HepG2 (cell line): Measurements from ENCODE around the gene GJB4. TPM values are rescaled to one million over a fixed set of nuclear protein-coding genes. Genes with fewer than 3 reads are reported as not detected.

Source experiments
- ATAC-seq: fragments of 200-7000 bp; cut with Tn5 transposase; 3 replicates; pipeline ENCODE4 v1.9.1; 2020; ENCODE audit warnings: mild to moderate bottlenecking, moderate library complexity
- BruUV-seq: library from RNA; stranded (reverse); fragments of 400-500 nt; replicated peaks from 2 replicates; lab custom pipeline; 2021; lab: Mats Ljungman, UMichigan
- CTCF ChIA-PET: fragments of 300-600 bp; formaldehyde crosslinking; extraction: SDS; loops from one replicate; lab custom pipeline; 2021; ENCODE audit warnings: low total read pairs, inconsistent platforms, low intra/inter-chr PET ratio; lab: Yijun Ruan, JAX
- POLR2A ChIA-PET: fragments of 350-600 bp; sonication (Branson Sonifier 250); formaldehyde crosslinking; loops from one replicate; lab custom pipeline; 2020; ENCODE audit warnings: antibody characterized with exemption, inconsistent platforms; lab: Yijun Ruan, JAX
- DNase-seq: peaks from one replicate; pipeline ENCODE4 v3.0.0-alpha.2; 2015; ENCODE audit warnings: low spot score
- FAIRE-seq: peaks from 3 replicates; lab custom pipeline; 2011; peaks lifted over from hg19 to GRCh38; lab: Jason Lieb, UNC
- H2AFZ ChIP-seq: one replicate; pipeline ENCODE4 v1.6.1; 2011; ENCODE audit warnings: low read length, inconsistent platforms
- H3K27ac ChIP-seq: fragments of 300-600 bp; 3 replicates; pipeline ENCODE4 v1.8.0; 2011; ENCODE audit warnings: mixed run types, mild to moderate bottlenecking, mixed read lengths, low read length, inconsistent platforms; ENCODE audit not compliant: insufficient read depth; ENCODE audit errors: extremely low read length
- H3K27me3 ChIP-seq, 2 experiments: fragments of 200-600 bp in 1 of 2; 2 replicates in 1 of 2; 3 replicates in 1 of 2; pipeline versions ENCODE4 v1.6.0 to v1.8.0; 2011; ENCODE audit warnings: low read length in 2 of 2, mild to moderate bottlenecking in 2 of 2, moderate library complexity in 2 of 2, inconsistent platforms in 1 of 2; ENCODE audit not compliant: insufficient read depth in 2 of 2, control insufficient read depth in 1 of 2
- H3K36me3 ChIP-seq, 2 experiments: fragments of 200-600 bp in 1 of 2; replicated peaks in 1 of 2; 2 replicates in 1 of 2; 3 replicates in 1 of 2; pipeline versions ENCODE4 v1.5.1 to v1.8.0; 2011; ENCODE audit warnings: low read length in 2 of 2, inconsistent platforms in 1 of 2; ENCODE audit not compliant: insufficient read depth in 2 of 2, control insufficient read depth in 1 of 2
- H3K4me1 ChIP-seq: 2 replicates; pipeline ENCODE4 v1.5.1; 2012; ENCODE audit warnings: low read length, inconsistent platforms; ENCODE audit not compliant: insufficient read depth
- H3K4me2 ChIP-seq: 2 replicates; pipeline ENCODE4 v1.6.0; 2011; ENCODE audit warnings: low read depth, low read length, inconsistent platforms
- H3K4me3 ChIP-seq, 3 experiments: fragments of 200-600 bp in 1 of 3; sonication (generic), shearing (Covaris generic) in 1 of 3; replicated peaks in 1 of 3; 2 replicates each; pipeline ENCODE4 v1.5.1; 2011 to 2016; ENCODE audit warnings: low read length in 3 of 3, inconsistent platforms in 2 of 3, low read depth in 2 of 3, mild to moderate bottlenecking in 2 of 3, control low read depth in 1 of 3, mixed read lengths in 1 of 3; ENCODE audit not compliant: insufficient read depth in 1 of 3
- H3K79me2 ChIP-seq: one replicate; pipeline ENCODE4 v1.6.1; 2011; ENCODE audit warnings: low read length, inconsistent platforms; ENCODE audit not compliant: insufficient read depth
- H3K9ac ChIP-seq: 2 replicates; pipeline ENCODE4 v1.6.0; 2011; ENCODE audit warnings: mild to moderate bottlenecking, low read depth, low read length, inconsistent platforms; ENCODE audit not compliant: insufficient read depth
- H3K9me3 ChIP-seq: 2 replicates; pipeline ENCODE4 v1.5.1; 2012; ENCODE audit warnings: mild to moderate bottlenecking, low read length
- H4K20me1 ChIP-seq: 2 replicates; pipeline ENCODE4 v1.6.0; 2011; ENCODE audit warnings: inconsistent platforms, mild to moderate bottlenecking, low read length, moderate library complexity; ENCODE audit not compliant: insufficient read depth
- CC2D1A ChIP-seq: sonication (generic); formaldehyde crosslinking; IDR thresholded peaks from 2 replicates; pipeline ENCODE4 v1.8.1; 2023; ENCODE audit warnings: mild to moderate bottlenecking, missing genetic modification reagents
- HOXA7 ChIP-seq: sonication (generic); formaldehyde crosslinking; IDR thresholded peaks from 2 replicates; pipeline ENCODE4 v1.8.1; 2022; ENCODE audit warnings: mild to moderate bottlenecking, missing genetic modification reagents, moderate library complexity
- IKZF4 ChIP-seq: sonication (generic); formaldehyde crosslinking; IDR thresholded peaks from 2 replicates; pipeline ENCODE4 v1.5.1; 2020; ENCODE audit warnings: borderline replicate concordance, mild to moderate bottlenecking, low read depth, missing genetic modification reagents; ENCODE audit errors: not compliant biosample characterization
- KDM3A ChIP-seq: IDR thresholded peaks from 2 replicates; pipeline ENCODE4 v1.6.1; 2018; ENCODE audit warnings: low read depth, missing compliant biosample characterization
- KDM4B ChIP-seq: sonication (generic); formaldehyde crosslinking; IDR thresholded peaks from 2 replicates; pipeline ENCODE4 v1.4.0; 2020; ENCODE audit warnings: missing genetic modification reagents
- MAFG ChIP-seq: sonication (generic); formaldehyde crosslinking; IDR thresholded peaks from 2 replicates; pipeline ENCODE4 v1.5.1; 2020; ENCODE audit warnings: mild to moderate bottlenecking, missing genetic modification reagents
- MIER3 ChIP-seq: IDR thresholded peaks from 2 replicates; pipeline ENCODE4 v1.6.1; 2016; ENCODE audit warnings: missing compliant biosample characterization, borderline replicate concordance
- ZBTB25 ChIP-seq: IDR thresholded peaks from 2 replicates; pipeline ENCODE4 v1.6.1; 2018; ENCODE audit warnings: missing genetic modification reagents
- ZBTB37 ChIP-seq: sonication (generic); formaldehyde crosslinking; IDR thresholded peaks from 2 replicates; pipeline ENCODE4 v1.4.0; 2020; ENCODE audit warnings: mild to moderate bottlenecking, missing genetic modification reagents
- ZBTB46 ChIP-seq: sonication (generic); formaldehyde crosslinking; IDR thresholded peaks from 2 replicates; pipeline ENCODE4 v1.4.0; 2020; ENCODE audit warnings: mild to moderate bottlenecking, missing genetic modification reagents, borderline replicate concordance
- ZNF251 ChIP-seq: sonication (generic); formaldehyde crosslinking; IDR thresholded peaks from 2 replicates; pipeline ENCODE4 v1.9.0; 2021; ENCODE audit warnings: mild to moderate bottlenecking, missing genetic modification reagents
- ZNF274 ChIP-seq: sonication (generic); formaldehyde crosslinking; IDR thresholded peaks from 2 replicates; pipeline ENCODE4 v1.5.1; 2020; ENCODE audit warnings: mild to moderate bottlenecking, missing genetic modification reagents
- ZNF335 ChIP-seq: sonication (generic); formaldehyde crosslinking; IDR thresholded peaks from 2 replicates; pipeline ENCODE4 v1.4.0; 2020; ENCODE audit warnings: missing genetic modification reagents
- ZNF761 ChIP-seq: sonication (generic); formaldehyde crosslinking; conservative IDR thresholded peaks from 2 replicates; pipeline ENCODE4 v1.4.0; 2020; ENCODE audit warnings: mild to moderate bottlenecking, missing genetic modification reagents
- WGBS: methylation state at CpG from one replicate; pipeline ENCODE4 v1.1.6; 2017; ENCODE audit warnings: low lambda C conversion rate; 5-methylcytosine and 5-hydroxymethylcytosine counted together
- in situ Hi-C: cut with HindIII; loops from 2 replicates; pipeline ENCODE4 v1.10.0; 2017; ENCODE audit warnings: low pct_unique_long_range_greater_than_20kb; ENCODE audit not compliant: extremely low pct_ligation_motif_present
- intact Hi-C: fragments of 100-400 bp; cut with micrococcal nuclease; formaldehyde crosslinking; loops from one replicate; pipeline ENCODE4 v1.10.0; 2022; ENCODE audit not compliant: unreplicated experiment
- polyA plus RNA-seq, 8 experiments: library from polyadenylated mRNA; depleted of rRNA in 3 of 8; stranded (reverse) in 7 of 8; unstranded in 1 of 8; fragments of >200 nt; fragmentation: Illumina TruSeq in 4 of 8; extraction: Trizol in 4 of 8; gene quantifications; 2 replicates each; pipeline versions ENCODE4 v1.2.1 to v1.2.3, GENCODE V29; 2011 to 2016; ENCODE audit warnings: low read depth in 4 of 8, missing spikeins in 1 of 8, mixed read lengths in 1 of 8; ENCODE audit not compliant: insufficient read depth in 1 of 8
- total RNA-seq, 5 experiments: library from RNA; depleted of rRNA; stranded (reverse); fragments of >200 nt; fragmentation: Illumina TruSeq; extraction: Trizol; gene quantifications; 2 replicates each; pipeline ENCODE4 v1.2.3, GENCODE V29; 2016; ENCODE audit warnings: low read depth in 1 of 5

Gene GJB4
- total and polyA plus RNA-seq, 2 of the 13 experiments (the other 11 are each of a cell fraction or from before 2014, with no cell fraction given): not detected

GRCh38 chr1:34715139-34715538 is 44.4 kb upstream of the GJB4 start:
- no peak overlapping the region for H3K4me3 ChIP-seq
- in situ Hi-C loops (no loop called here), intact Hi-C loops (no loop called here)
- FAIRE-seq (no peak), ATAC-seq (no peak), DNase-seq (no peak)
- H3K4me1 ChIP-seq: no peaks in the 10 kb centered on the region
- no peak for TF ChIP-seq CC2D1A (CRISPR knock-in tag)
- TF ChIP-seq KDM3A: no peak
- TF ChIP-seq IKZF4 (CRISPR knock-in tag): no peak
- TF ChIP-seq ZBTB37: no peak
- TF ChIP-seq MAFG (CRISPR knock-in tag): no peak
- TF ChIP-seq HOXA7 (CRISPR knock-in tag): no peak
- TF ChIP-seq ZNF251: no peak
- no peak for TF ChIP-seq ZBTB46 (CRISPR knock-in tag)
- TF ChIP-seq MIER3 (CRISPR knock-in tag): no peak
- TF ChIP-seq ZNF274 (CRISPR knock-in tag): no peak
- no peak for TF ChIP-seq ZBTB25 (CRISPR knock-in tag)
- no peak for TF ChIP-seq ZNF761 (CRISPR knock-in tag)
- TF ChIP-seq ZNF335: no peak
- TF ChIP-seq KDM4B (CRISPR knock-in tag): no peak
- no peaks in the 10 kb centered on the region for H3K79me2 ChIP-seq
- ChIA-PET CTCF (no interaction called here), POLR2A (no interaction called here)
- no peak overlapping the region for H3K9ac ChIP-seq
- H4K20me1 ChIP-seq: no peaks in the 10 kb centered on the region
- H3K9me3 ChIP-seq: no peaks in the 10 kb centered on the region
- 0% methylated on average over 3 of the region's 3 CpGs for WGBS
- no peak overlapping the region for H3K4me2 ChIP-seq
- no peak overlapping the region for H2AFZ ChIP-seq
- no TSS peak for BruUV-seq
- no peaks in the 10 kb centered on the region for H3K36me3 ChIP-seq
- peaks cover 0 to 9% of the 10 kb centered on the region in 2 experiments; a peak in 2 of 5 replicates for H3K27me3 ChIP-seq
- H3K27ac ChIP-seq: no peak overlapping the region
